NCI-H748 (cell line): ENCODE results near the gene LRMDA.

ENCODE experiments used
- DNase-seq: peaks from one replicate; lab custom pipeline; 2025; ENCODE audit not compliant: unreplicated experiment; lab: John Stamatoyannopoulos, UW

LRMDA gene

DNA sequence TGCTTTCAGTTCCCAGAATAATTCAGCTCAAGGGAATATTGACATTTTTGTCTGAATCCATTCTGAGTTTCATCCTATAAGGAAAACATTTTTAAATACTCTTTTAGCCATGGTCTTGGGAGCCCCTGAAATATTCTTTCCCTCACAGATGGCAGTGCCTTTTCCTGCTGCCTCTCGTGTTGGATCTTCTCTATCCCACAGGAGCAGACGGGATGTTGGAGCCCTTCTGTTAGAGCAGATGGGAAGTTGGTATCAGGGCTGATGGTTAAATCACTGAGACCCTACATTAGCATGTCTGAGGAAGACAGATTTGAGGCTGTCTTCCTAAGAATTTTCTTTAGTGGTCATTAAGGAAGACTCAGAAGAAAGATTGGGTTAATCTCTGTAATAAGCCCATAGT lies 737.8 kb downstream of the LRMDA start:
- DNase-seq: no peak

DNA sequence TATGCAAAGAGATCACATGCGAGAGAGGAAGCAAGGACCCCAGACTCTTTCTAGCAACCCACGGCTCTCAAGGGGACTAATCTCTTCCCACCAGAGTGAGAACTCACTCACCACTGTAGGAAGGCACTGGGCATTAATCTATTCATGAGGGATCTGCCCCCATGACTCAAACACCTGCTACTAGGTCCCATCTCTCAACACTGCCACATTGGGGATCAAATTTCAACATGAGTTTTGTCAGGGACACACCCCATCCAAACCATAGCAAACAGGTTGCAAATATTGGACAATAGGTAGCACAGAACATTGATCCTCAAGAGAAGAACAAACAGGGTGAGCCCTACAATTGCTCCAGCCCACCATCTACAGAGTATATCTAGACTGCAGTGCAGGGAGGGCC lies 740.6 kb downstream of the LRMDA start:
- peak; percentile 89 for DNase-seq

DNA sequence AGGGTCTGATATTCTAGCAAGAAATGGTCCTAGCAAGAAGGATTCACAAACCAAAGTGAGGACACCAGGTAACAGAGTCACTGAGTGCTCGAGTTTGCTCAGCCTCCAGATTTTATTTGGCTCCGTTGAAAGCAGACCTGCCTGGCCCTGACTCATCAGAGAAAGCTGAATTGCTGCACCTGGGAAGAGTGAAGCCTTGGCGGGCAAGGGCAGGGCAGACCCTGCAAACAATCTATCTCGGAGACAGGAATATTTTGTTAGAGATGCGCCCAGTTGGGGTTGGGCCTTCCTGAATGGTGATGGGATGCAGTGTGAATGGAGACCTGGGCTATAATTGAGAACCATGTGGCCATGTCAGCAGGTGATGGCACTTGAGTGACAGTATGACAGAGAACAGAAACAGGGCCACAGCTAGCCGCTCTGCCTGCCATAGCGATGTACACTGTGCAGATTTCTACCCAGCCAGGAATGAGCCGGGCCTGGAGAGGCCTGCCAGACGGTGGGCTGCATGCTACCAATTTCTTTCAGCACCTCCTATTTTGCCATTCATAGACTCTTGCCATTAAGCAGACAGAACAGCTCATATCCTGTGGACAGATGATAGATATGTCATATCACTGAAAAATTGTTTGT lies 744.2 kb downstream of the LRMDA start:
- DNase-seq: peak; percentile 19

DNA sequence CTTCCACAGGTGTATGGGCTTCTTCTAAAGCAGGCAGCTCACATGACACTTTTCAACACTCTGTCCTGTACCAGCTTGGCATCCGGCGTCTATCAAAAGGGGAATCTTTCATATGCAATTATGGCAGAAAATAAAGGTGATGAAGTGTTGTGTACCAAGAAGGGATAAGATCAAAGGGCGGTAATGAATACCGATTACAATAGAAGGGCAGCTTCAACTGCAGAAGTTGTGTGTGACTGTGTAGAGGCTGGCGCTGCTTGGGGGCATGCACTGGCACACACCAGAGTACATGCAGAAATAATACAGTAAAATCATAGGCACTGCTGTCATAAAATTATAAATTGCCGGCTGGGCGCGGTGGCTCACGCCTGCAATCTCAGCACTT lies 744.7 kb downstream of the LRMDA start:
- DNase-seq: no peak

DNA sequence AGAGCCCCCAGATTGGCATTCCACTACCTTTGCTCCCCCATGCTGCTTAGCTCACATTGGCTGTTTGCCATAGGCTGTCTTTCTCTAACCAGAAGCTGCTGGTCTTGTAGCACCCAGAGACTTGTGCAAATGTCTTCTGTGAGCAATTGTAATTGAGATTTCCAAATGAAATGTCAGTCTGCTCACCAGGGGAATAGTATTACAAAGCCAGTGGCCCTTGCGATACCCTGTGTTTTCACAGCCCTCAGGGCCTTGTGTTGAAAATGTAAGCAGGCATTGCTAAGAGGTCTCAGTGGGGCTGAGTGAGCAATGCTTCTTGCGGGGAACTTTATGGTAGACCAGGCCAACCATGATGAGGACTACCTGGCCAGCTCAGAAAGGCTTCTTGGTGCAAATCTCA lies 746.5 kb downstream of the LRMDA start:
- no peak for DNase-seq

DNA sequence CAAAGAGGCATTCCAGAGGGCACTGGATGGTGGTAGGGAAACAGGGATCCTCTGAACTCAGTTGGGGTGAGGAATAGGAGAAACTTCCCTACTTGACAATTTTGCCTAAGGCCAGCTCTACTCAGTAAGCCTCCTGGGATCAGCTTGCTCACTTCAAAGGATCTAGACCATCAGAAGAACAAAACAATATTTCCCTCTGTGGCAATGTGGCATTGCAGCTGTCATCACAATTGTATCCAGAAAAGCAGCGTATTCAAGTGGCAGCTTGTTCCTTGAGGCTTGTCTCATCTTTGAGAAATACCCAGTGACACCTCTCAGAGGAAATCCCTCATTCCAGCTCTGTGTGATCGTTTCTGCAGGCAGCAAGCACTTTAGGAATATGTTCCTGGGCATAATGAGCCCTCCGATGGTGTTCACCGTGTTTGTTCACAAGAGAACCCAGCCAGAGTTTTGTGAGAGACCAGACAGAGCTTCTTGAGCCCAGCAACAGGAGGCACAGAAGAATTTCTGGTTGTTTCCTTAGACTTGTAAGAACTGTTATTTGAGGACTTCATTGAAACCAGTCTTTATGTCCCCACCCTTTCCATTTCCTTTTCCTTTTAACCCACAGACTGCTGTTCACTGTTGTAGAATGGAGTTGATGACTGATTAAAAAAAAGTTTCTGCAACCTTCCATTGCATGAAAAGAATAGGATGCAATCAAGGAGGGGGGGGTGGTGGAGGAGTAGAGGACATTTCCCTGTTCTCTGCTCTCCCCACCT lies 747.3 kb downstream of the LRMDA start:
- no peak for DNase-seq

DNA sequence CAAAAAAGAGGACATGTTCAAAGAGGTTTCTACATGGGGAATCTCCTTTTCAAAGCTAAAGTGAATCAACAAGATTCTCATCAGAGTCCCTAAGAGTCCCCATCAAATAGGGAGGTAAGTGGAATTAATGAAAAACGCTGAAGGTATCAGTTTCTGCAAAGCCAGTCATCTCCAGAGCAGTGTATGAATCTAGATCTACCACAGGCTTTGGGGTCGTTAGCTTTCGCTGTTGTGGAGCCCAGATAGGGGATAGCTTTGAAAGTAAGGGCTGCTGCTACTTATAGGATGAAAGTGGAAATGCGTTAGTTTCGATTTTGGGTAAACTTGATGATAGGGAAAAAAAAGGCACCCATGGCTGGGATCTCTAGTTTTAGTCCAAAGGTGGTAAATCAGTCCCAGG lies 748.4 kb downstream of the LRMDA start:
- no peak for DNase-seq

DNA sequence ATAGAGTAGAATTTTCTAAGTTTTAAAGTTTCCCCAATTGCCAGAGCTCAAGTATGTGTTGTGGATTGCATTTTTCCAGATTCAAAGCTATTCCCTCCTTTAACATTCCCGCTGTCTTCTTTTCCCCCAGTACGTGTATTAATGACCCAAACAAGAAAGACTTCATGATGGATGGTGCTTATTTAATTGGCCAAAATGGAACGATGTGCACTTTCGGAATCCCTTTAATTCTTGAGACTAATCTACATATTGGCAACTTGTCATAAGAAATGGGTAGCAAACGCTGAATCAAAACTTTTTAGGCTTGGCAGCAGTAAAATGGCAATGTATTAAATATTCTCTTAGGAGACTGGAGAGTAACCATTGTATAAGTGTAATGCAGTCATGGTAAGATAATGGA lies 753.2 kb downstream of the LRMDA start:
- no peak for DNase-seq

DNA sequence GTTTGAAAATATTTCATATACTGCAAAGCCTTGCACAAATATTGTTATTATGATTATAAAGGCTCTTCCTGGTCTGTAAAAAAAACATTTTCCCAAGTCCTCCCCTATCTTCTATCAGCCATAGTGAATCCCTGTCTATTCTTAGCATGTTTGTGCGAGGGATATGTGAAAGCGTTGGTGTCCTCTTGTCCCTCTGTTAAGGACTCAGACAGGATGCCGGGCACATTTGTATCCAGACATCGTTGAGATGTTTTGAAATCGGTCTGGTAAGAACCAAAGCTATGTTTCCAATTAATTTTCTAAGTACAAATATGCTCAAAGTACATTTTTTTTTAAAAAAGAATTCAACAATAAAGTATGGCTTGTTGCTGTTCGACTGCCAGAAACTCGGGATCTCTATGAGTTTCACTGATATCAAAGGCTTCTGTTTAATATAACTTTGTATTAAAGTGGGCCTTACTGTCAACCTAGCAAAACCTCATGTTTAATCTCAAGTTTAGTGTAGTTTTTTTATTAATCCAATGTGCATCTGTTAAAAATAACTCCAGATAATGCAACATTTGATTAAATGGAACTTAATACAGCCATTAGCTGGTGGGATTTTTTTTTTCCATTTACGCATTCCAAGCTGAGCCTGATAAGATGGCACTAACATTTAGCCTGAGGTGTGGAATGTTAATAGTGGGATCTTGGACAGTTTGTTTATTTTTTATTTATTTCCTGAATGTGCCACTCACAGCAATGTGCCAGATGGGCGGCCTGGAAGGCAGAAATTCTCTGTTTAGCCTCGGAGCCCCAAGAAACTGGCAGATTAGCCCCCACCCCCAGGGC lies 754.3 kb downstream of the LRMDA start:
- no peak for DNase-seq

DNA sequence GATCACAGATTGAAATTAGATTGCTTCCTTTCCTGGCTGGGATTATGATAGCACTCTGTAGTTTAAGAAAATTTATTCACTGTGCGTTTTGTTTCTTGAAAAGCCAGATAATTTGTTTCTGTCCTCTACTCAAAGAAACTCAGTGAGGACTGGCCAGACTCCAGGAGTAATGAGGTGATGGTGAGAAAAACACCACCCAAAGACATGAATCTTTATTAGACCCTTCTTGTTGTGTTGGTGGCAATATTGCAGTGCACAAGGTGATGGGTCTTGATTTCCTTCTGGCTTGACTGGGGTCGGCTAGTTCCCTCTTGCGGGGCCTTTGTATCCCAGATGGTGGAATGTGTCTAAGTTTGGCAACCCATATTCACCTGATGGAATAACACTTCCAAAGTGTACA lies 756.8 kb downstream of the LRMDA start:
- no peak for DNase-seq

DNA sequence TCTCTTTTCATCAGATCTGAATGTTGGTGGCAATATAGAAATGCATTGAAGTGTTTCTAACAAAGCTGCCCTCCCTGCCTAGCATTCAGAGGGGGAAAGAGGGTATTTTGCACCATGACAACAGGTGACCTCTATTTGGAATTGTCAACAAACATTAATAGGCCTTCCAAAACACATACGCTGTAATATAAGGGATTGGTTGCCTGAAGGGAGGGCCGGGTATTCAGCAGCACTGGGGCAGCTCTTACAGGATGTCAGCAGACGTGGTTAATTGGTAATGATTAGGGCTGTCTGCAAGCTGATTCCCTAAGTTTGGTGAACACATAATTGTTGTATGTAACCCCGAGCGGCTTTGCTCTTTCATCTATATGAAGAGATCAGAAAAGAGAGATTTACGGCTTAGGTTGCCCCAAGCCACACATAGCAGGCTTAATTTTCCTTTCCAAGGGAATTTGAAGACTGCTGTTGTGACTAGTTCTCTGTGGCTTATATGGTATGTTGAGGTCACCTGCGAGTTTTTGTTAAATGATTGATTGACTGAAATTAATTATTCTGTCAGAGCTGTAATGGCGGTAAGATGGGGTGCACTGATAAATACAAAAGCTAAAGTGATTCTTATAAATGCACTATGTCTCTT lies 759.3 kb downstream of the LRMDA start:
- peak; percentile 97 for DNase-seq

DNA sequence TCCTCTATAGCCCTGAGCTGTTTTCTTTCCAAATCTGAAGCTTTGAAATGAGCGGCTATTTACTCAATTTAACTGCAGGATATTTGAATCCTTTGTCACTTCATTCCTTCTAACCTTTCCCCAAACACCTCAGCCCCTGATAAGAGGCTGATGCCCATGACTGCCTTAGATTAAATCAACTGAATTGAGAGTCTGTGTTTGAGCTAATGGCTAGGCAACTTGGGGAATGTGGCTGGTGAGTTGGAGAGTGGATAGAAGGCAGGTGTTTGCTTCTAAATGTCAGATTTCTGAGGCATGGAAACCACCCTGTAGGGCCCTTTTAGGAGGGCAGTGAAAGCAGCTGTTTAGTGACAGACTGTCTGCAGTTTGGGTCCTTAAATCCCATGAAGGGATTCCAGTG lies 759.9 kb downstream of the LRMDA start:
- peak; percentile 33 for DNase-seq

DNA sequence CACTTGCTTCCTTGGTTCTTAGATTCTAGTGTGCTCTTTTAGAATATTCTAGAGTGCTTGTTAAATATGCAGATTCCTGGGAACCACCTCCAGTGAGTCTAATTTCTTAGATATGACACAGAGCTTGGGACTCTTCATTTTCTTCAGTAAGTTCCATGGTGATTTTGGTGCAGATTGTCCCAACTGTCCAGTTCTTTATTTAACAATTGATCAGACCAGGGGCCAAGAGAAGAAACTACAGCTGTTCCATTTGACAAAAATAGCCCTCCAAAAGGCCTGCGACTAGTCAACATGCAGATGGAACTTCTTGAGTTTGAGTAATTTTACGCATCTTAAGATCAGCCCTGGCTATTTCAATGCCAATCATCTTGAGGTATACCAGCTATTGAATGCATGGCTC lies 760.7 kb downstream of the LRMDA start:
- DNase-seq: no peak

DNA sequence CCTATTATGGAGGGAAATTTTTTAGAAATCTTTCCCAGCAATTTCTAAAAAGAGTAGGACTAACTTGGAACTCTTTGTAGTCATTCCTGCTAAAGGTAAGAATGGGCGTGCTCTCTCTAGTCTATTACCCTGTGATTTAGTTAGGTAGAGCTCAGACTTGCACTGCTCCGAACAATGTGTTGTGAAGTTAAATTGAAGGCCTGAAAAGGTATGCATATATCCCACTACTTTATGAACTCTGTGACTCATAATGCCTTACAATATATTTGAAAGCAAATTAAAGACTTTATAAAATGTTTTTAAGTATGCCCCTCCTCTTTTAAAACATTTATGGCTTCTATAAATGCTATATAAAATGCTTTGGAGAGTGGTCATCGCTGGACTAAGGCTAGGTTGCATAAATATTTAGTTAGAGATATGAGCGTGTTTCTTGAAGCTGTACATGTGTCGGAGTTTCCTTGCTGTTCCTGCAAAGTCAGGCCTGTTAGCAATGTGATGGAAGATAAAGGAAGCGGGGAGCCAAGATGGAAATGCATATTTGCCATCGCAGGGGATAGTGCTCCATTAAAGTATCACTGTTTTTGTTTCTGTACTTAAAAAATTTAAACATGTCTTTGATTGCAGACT lies 761.4 kb downstream of the LRMDA start:
- DNase-seq: no peak

DNA sequence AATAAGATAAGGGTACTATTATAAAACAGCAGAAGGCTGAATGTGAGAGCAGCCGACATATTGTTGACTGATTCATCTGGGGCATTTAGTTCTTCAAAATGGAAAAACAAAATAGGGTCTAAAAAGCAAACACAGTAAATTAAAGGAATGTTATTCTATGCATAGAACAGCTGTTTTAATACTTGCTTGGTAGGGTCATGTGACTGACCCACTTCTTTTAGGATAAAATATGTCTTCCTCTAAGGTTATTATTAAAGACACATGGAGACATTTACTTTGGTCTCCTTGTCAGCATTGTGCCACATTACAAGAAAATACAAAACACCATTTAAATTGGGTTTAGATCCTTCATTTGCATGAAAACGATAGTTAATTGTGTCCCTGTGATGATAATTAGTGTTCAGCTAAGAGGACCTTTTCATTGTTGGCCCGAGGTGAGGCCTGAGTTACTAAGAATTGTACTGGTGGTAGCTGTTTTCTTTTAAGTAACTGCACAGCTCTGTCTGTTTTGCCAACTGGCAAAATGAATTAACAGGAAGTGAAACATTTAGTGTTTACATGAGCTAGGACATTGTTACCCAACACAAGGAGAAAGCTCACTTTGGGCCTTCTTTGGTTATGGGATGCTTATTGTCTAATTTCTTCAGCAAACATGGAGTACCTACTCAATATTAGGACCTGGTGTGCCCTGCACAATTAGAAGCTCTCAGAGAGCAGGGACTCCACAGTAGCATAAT lies 764.4 kb downstream of the LRMDA start:
- DNase-seq: no peak

DNA sequence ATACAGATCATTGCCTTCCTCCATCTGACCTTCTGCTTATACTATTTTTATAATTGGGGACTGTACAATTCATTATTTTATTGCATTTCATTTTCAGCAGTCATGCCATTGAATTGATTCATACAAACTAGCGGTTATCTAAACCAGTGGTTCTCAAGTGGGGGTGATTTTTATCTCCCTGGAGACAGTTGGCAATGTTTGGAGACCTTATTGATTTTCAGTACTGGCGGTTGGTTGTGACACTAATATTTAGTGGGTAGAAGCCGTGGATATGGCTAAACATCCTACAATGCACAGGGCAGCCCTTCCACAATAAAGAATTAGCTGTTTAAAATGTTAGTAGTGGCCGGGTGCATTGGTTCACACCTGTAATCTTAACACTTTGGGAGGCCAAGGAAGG lies 765.9 kb downstream of the LRMDA start:
- peak; percentile 1 for DNase-seq

DNA sequence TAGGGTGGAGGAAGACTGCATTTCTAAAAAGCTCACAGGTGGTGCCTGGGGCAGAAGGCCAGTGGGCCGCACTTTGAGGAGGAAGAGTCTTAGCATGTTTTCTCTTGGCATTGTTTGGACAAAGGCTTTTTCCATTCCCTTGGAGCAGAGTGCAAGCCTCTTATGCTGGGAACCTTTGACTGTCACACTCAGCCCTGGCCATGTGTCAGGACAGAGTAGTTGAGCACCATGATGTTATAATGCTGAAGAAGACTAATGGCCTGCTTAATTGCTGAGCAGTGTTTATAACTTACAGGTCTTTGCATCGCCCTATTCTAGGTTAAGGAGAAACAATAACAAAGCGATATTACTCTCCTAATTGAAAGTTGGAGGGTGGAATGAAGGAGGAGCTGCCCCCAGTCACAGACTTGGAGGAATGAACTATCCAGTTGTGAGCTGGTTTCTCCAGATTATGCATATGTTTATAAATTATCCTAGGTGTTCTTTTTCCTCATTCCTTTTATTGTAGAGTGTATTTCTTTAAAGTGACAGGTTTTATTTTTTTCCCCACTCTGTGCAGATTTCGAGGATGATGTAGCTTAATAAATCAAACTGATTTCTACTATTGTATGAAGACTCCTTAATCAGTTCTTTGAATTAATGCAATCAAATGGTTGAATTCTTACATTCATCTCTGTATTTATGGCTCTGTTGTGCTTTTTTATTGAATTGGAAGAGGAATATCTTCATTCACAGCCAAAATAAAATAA lies 767.0 kb downstream of the LRMDA start:
- DNase-seq: no peak

DNA sequence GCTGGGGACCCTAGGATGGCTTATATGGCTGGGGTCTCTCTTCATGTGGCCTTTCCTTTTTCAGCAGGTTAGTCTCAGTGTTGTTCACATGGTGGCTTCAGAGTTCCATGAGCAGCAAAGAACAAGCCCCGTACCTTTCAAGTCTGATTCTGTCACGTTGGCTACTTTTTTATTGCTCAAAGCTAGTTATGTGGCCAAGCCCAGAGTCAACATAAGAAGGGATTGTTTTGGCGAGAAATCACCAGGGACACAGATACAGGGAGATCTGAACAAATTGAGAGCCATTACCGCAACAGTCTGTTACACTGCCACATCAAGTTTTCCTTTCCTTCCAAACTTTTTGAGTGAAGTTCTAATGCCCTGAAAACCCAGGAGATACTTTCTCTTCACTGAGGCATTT lies 770.5 kb downstream of the LRMDA start:
- no peak for DNase-seq

DNA sequence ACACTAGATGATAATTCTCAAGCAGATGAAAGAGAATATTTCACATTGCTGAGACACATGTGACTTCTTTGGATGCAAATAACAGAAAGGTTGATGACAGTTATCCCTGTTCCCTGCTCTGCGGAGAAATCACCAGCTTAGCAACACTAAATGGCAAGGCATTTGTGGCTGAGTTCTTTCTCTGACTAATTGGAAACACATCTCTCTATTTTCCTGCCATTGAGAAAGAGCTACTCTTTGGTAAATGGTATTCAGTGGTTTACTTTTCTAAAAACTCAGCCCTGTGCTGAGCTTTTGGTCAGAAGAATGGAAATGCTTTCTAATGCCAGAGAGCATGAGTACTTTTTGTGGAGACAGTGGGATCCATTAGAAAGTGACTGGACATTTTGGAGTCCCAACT lies 771.4 kb downstream of the LRMDA start:
- no peak for DNase-seq

DNA sequence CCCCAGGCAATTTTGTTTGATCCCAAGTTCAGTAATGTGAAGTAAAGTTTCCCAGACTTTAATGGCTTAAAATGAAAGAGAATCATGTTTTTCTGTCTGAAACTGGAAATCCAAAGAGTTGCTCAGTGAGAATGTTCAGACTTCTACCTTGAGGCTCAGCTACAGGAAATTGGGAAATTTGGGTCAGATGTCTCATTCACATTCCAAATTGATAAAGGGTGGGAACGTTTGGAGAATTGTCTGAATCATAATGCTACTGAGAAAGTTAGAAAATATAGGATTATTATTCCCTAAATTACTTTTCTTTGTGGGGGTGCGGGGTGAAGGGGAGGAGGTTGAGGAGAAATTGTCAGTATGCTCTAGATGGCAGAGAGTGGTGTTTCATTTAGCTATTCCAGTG lies 773.9 kb downstream of the LRMDA start:
- no peak for DNase-seq
